ENCODE measurements around the gene MKS1. TPM values are rescaled to one million over a fixed set of nuclear protein-coding genes. Genes with fewer than 3 reads are reported as not detected.

Gene MKS1
- polyA plus RNA-seq, 4 donors: 27.7 to 56.0 (median 43.1) TPM

DNA sequence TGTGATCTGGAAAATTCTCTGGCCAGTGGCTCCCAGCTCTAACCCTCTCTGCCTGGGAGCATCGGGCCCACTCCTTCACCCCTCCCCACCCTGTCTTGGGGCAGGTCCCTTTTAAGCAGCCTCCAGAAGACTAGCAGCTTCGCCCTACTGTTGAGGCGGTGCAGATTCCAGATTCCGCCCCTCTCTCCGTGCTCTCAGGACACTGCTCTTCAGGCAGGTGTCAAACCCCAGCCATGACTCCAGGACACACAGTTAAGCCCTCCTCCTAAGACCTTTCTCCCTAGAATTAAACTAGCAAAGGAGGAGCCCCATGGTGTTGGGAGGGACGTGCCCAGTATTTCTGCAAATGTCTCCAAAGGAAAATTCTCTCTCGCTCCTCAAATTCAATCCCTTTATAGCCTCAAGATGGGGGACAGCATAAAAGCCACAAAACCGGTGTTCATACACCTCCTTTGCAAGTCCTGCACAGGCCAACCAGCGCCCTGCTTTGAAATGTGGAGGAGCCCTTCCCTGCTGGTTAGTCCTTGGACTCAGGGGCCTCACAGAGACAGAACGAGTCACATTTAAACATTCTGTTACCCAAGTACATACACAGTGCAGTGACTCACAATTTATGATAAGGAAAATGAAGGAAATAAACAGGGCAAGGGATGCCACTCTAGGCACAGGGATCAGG, 26.5 kb upstream of the MKS1 start:
- no peak for DNase-seq (ENCODE audit: low read depth in 4 of 4, low spot score in 3 of 4)

- no peak for DNase-seq (ENCODE audit: low read depth in 4 of 4, low spot score in 3 of 4)
Observed at GRCh38 chr17:58244963-58245362, 25.9 kb upstream of the MKS1 start.

DNA sequence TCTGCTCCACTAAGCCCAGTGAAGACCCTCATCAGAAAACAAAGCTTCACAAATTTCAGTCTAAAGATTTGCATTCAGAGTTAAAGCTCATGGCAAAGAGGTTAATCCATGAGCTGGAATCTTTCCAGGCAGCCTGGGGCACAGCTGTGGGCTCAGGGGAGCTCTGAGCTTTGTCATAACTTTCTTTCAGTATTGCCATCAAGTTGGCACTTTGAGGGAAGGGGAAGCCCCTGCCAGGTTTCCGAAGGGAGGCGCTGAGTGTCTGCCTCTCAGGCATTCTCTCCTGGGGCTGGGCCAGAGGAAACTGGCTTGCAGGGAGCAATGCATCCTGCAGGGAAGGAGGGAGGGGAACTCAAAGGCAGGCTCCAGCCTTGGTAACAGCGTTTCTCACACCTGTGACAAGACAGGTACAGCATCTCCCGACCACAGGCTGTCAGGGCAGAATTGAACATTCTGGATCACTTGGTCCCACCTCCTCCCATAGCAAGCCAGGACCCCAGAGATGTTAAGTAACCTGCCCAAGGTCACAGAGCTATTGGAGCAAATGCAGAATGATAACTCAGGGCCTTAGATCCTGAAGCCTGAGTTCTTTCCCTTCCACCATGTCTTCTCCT, 23.2 kb upstream of the MKS1 start:
- DNase-seq (ENCODE audit: low read depth in 4 of 4, low spot score in 3 of 4): no peak

DNA sequence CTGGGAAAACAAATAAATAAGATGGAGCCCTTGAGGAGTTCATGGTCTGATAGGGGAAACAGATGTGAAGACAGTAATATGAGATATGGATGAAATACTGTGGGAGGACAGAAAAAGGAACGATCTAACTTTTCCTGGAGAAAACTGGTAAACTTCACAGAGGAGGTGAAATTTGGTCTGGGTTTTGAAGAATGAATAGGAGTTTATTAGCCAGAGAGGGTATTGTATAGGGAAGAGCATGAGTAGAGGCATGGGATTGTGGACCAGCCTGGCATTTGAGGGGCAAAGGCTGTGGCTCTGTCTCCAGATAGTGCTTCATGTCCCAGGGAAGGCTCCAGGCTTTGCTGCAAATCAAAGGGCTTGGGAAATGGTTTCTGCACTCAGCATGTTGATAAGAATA, 20.9 kb upstream of the MKS1 start:
- no peak for DNase-seq (ENCODE audit: low read depth in 4 of 4, low spot score in 3 of 4)

- DNase-seq (ENCODE audit: low read depth in 4 of 4, low spot score in 3 of 4): no peak
Observed at GRCh38 chr17:58238147-58238634, 19.1 kb upstream of the MKS1 start, which contains the start of gene LPO. Gene LPO (plus strand): TSS chr17:58238584. CDS start chr17:58242980, 4,396 bp downstream.

GRCh38 chr17:58236394-58236793, 17.3 kb upstream of the MKS1 start:
- no peak for DNase-seq (ENCODE audit: low read depth in 4 of 4, low spot score in 3 of 4)

DNA sequence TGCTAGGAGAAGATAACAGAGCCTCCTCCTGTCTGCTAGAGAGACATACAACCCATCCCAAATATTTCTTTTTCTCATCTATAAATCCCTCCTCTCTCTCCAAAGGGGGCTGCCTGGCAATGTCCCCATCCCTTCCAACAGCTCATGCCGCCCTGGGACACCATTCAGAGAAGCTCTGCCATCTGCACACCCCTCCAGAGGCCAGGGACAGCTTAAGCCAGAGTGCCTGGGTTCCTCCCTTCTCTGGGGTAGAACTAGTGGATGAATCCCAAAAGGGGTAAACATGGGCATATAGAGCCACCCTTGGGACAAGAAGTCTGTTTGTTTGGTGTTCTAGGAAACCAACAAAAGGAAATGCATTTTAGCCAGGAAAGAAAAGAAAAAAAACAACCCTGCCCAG, 16.8 kb upstream of the MKS1 start:
- DNase-seq (ENCODE audit: low read depth in 4 of 4, low spot score in 3 of 4): no peak

GRCh38 chr17:58234512-58234911, 15.5 kb upstream of the MKS1 start:
- no peak for DNase-seq (ENCODE audit: low read depth in 4 of 4, low spot score in 3 of 4)

GRCh38 chr17:58233543-58233942, 14.5 kb upstream of the MKS1 start:
- DNase-seq (ENCODE audit: low read depth in 4 of 4, low spot score in 3 of 4): no peak

DNA sequence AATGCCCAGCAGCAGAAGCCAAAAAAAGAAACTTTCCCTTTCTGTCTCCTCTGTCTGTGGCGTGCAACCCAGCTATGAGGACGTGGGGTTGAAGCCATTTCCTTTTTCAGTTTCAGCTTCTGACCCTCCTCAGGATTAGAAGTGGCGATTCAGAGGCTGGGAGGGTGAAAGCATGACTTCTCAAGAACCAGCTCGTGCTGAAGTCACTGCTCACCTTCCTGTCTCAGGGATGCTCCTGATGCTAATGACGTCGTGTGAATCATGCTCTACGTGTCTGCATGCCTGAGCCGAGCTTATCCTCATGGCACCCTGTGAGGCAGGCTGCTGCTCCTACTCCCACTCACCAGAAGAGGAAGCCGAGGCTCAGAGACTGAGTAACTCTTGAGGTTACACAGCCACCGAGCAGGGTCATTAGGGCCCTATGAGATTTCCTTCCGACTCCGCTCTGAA, 13.7 kb upstream of the MKS1 start:
- DNase-seq (ENCODE audit: low read depth in 4 of 4, low spot score in 3 of 4): no peak

- DNase-seq (ENCODE audit: low read depth in 4 of 4, low spot score in 3 of 4): no peak
Observed at GRCh38 chr17:58231641-58232040, 12.6 kb upstream of the MKS1 start.

DNA sequence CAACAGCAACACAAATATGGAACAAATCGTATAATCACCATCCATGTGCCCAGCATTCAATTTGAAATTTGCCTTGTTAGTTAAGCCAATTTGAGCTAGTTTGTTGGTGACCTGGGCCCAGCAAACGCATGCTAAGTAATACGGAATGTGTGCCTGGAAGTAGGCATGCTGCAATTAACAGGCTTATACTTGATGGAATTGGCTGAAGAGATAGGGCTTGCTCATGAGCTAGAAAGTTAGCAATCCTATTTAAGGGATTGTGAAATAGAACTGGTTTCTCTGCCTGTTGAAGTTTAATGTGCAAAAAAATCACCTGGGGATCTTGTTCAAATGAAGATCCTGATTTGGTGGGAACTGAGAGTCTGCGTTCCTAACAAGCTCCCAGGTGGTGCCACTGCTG, 10.8 kb upstream of the MKS1 start:
- no peak for DNase-seq (ENCODE audit: low read depth in 4 of 4, low spot score in 3 of 4)

GRCh38 chr17:58229384-58229783, 10.3 kb upstream of the MKS1 start:
- no peak for DNase-seq (ENCODE audit: low read depth in 4 of 4, low spot score in 3 of 4)

- no peak for DNase-seq (ENCODE audit: low read depth in 4 of 4, low spot score in 3 of 4)
Observed at GRCh38 chr17:58228679-58229078, 9.6 kb upstream of the MKS1 start.

DNA sequence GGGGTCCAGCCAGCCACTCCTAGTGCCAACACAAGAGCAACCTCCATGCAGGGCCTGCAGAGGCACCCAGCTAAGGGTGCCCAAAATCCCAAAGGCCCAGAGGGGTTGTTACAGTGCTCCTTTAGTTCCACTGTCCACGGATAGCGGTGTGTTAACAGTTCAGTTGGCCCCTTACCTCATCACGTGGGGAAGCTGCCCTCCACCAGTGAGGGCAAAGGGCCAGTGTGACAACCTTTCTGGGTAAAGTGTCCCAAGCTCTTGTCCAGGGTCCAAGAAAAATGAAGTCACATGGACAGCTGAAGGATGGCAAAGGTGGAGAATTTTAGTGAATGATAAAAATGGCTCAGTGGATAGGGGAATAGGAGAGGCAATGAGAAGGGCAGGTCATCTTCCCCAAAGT, 8.7 kb upstream of the MKS1 start:
- DNase-seq (ENCODE audit: low read depth in 4 of 4, low spot score in 3 of 4): no peak

GRCh38 chr17:58224315-58224714, 5.3 kb upstream of the MKS1 start:
- no peak for DNase-seq (ENCODE audit: low read depth in 4 of 4, low spot score in 3 of 4)

DNA sequence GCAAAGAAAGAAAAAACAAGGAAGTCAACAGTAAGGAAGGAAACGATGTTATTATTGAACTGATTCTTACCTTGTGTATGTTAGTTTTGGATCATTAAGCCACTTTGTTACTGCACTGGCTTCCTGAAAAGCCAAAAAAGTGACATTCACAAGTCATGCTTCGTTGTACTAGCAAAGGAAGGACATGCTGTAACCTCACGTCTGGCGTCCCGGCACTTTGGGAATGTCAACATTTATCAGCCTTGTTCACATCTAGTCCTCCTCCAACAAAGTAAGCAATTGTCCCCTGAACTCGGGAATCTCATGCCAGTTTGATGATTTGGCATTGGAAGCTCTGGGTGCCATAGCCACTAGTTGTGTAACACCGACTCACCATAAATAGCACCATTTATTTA, 731 bp upstream of the MKS1 start:
- DNase-seq (ENCODE audit: low read depth in 4 of 4, low spot score in 3 of 4): no peak

- DNase-seq (ENCODE audit: low read depth in 4 of 4, low spot score in 3 of 4): no peak
Observed at GRCh38 chr17:58217766-58218165, 1.3 kb downstream of the MKS1 start.

- no peak for DNase-seq (ENCODE audit: low read depth in 4 of 4, low spot score in 3 of 4)
Observed at GRCh38 chr17:58215685-58216084, 3.4 kb downstream of the MKS1 start.

GRCh38 chr17:58210922-58211321, 8.1 kb downstream of the MKS1 start:
- no peak for DNase-seq (ENCODE audit: low read depth in 4 of 4, low spot score in 3 of 4)

DNA sequence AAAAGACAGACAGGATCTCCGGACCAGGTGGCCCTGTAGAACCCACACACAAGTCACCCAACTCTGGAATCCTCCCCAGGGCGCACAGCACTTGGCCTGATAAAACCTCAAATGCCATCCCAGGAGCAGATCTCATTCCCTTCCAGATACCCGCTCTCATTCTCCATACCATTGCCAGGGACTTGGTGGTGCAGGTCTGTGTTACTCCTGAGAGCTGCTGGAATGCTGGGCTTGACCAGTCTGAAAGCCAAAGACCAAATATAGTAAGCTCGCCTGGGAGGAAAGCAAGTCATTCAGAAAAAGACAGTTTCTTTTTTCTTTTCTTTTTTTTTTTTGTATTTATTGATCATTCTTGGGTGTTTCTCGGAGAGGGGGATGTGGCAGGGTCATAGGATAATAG, 10.7 kb downstream of the MKS1 start:
- DNase-seq (ENCODE audit: low read depth in 4 of 4, low spot score in 3 of 4): no peak

DNA sequence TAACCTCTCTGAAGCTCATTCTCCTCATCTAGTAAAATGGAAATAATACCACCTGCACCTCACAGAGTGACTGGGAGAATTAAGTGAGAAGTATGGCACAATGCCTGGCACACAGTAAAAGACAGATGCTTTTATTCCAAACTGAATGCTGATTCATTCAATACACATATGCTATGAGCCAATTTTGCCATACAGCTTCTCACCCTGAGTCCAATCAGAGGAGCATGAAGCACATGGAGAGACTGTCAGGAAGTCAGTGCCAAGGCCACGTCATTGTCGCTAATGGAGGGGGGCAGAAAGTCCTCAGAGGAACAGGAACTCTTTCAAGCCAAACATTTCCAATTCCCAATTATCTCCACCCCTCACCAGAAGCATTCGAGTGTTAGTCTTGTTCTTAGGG, 11.6 kb downstream of the MKS1 start:
- no peak for DNase-seq (ENCODE audit: low read depth in 4 of 4, low spot score in 3 of 4)
